ENCODE results near the gene PPM1L.

Gene PPM1L

DNA sequence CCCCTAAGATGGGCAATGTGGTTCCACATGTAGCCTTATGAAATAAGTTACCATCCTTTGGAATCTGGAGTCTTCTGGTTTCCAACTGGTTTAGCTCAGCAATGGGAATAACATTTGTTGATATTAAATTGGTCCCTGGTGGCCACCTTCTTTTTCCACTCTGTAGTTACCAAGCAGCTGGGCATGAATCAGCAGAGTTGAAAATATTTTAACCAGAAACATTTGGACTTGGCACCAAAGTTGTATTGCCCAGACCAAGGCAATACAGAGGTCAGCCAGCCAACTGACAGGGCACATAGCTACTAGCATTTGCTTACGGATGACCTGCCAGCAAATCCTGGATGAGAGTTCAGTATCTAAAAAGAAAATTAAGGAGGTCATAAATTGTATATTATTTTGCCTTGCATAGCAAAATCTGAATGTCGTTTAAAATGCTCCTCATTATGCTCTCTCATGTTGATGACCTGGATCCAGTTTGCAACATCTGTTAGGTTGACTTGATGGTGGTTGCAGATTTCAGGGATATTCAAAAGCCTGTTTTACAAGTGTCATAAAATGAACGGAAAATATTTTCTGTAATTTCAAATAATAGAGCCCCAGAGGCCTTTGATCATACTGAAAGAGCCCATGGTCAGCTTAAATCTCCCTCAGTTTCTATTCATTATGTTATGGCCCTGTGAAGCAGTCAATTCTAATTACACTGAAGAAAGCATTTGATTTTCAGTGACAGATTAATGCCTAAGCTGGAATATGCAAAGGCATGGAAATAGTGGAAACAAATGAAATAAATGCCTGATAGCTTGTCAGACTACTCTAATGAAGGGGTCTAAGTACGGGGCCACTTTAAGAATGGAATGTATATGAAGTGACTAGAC is 54.6 kb downstream of the PPM1L start:
- DNase-seq = no peak

DNA sequence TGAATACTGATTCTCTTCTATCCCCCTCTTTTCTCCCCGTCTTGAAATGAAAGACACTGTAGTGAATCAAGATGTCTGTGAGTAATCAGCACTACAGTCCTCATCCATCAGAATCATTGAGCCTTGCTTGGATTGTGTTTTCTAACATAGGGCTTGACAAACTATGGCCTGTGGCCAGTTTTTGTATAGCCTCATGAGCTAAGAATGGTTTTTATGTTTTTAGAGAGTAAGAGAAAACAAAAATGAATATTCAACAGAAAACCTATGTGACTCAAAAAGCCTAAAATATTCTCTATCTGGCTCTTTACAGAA is 55.2 kb downstream of the PPM1L start:
- no peak for DNase-seq

DNA sequence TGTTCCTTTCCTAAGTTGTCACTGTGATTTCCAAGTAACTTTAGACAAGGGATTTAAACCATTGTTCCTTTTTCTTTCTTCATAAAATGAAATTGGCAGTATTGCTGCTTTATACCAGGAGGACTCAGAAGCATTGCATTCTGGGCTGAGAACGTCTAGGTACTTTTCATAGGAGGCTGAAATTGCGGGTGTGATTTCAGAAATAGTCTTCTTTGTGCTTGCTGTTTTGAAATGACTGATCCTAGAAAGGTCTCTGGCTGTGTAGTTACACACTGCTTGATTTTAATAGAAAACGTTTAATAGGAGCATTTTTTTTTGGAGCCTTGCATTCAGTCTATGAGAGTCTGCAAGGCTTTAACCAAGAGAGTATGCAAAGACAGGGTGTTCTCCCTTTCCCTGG is 56.3 kb downstream of the PPM1L start:
- no peak for DNase-seq

DNA sequence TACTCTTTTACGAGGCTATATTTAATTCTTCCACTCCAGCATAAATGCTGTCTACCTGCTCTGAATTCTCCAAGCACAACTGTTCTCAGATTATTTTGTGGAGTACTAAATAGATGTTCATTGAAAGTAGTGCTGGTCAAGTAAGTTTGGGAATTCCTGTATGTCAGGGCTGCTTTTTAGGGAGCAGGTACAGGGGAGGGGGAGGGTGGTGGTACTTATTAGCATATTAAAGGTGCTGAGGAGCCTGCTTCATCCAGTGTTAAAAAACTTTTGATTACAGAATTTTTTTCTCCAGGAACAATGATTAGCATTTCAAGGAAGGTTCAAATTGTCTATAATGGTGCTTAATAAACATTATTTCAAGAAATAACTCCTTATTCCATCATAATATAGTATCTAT is 59.2 kb downstream of the PPM1L start:
- no peak for DNase-seq

DNA sequence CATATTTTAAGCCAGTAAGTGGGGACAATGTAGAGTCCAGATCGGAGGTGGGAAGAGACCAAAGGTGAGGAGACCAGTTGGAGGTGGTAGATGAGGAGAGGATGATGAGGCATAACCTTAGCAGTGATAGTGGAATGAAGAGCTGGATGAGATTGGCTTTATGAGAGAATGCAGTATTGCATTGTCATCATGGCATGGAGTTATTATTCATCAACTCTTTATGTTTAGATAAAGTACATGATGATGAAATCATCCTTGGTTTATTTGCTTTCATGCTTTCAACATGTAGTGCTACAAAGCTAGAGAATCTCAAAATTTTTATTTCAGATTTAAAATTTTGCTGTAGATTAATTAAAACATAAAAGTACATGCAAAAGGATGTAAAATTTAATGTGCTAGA is 64.0 kb downstream of the PPM1L start:
- DNase-seq = no peak

DNA sequence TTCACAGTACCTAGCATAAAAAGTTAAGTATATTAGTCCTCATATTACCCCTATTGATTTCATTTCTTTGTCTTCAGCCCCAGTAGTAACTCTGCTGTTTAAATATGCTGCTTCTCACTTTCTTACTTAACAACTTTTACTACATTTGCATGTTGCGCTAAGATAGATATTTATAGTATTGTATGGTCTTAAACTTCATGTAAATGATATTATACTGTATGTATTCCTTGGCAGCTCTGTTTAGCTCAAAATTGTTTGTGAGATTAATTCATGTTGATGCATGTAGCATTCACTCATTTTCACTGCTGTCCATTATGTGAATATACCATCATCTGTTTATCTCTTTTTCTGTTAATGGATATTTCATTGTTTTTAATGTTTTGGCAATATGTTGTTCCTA is 64.4 kb downstream of the PPM1L start:
- DNase-seq = no peak

DNA sequence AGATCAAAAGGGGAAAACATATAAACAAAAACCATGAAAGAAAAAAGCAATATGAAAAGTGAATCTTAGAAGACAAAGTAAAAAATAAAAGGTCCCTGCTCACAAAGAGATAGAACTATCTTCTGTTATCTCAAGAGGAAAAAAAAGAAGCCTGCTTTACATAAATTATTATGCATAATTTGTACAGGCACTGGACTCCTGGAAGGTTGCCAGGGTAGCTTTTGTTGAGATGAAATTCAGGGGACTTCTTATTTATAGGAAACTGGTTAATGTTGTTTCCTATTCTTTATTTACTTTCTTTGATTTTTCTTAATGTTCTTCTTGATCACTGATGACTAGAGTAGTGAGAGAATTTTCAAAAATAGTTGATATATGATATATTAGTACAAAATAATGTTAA is 66.9 kb downstream of the PPM1L start:
- no peak for DNase-seq

DNA sequence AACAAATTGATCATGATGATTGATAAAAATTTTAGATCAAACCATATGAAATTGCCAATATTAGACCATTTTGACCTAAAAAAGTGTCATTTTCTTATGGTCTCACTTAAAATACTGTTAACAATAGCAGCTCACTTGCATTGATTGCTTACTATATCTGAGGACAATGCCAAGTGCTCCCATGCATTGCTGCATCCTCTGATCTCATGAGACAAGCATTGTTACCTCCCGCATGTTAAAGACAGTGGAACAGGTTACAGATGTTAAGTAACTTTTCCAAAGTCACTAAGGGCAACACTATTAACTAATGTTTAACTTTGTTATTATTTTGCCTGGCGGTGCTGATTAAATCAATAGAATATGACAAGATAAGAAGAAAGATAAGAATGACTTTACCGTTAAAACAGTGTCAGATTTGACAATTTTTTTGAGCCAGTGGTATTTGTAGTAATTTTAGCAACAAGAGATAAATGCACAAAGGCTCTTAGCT is 69.3 kb downstream of the PPM1L start:
- DNase-seq = no peak

DNA sequence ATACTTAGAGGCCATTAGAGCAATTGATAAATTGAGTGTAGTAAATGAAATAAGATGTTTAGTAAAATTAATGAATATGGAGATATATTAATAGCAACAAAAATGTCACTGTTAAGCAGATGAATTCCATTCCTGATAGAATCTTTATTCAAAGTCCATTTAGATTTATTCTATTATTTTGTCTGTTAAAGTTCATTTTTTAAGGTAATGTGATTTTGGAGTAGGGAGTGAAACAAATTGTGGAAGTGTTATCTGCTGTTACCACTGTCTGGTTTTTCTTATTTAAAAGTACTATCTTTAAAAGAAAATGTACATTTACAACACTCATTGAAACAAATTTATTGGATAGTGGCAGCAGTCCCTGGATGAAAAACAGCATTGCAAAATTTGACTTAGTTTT is 70.4 kb downstream of the PPM1L start:
- no peak for DNase-seq

DNA sequence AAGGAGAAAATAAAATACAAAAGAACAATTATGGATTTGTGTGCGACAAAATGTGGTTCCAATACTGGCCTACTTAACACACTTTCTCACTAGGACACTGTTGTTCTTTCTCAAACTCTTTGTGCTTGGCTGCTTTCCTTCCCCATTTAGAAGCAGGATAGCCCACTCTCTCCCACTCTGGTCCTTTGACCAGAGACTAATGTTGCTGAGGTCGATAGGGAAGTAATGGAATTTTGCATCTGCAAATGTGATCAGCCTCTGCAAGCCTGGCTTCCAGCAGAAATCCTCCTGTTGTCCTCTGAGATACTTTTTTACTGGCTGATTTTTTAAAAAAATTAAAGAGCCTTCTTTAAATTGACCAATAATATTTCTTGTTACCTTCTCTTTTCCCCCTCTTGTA is 71.0 kb downstream of the PPM1L start:
- DNase-seq = no peak

DNA sequence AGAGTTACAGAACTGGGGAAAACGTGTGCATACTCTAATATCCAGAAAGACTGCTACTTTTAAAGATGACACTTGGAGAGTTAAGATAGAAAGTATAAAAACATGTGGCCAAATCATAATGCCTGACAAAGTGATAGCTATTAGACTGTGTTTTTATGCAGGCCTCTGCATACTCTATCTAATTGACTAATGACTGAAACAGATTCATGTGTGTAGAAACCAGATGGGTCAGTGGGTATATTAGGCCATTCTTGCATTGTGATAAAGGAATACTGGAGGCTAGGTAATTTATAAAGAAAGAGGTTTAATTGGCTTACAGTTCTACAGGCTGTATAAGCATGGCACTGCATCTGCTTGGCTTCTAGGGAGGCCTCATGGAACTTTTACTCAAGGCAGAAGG is 71.5 kb downstream of the PPM1L start:
- DNase-seq = no peak

DNA sequence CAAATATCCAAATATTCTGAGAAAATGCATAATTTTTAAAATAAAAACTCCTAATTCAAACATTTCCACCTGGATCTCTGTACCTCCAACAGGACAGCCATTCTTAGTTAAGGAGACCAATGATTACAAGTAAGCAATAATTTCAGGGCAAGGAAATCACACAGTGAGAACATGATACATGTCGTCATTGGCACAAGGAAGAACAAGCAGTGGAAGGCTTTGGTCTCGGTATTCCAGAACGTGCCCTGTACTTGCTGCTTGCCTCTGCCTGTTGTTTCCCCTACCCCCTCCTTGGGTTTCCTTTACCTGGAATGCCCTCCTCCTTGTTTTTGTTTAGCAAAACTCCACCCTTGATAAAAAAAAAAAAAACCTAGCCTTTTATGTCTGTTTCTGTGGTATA is 72.8 kb downstream of the PPM1L start:
- no peak for DNase-seq

DNA sequence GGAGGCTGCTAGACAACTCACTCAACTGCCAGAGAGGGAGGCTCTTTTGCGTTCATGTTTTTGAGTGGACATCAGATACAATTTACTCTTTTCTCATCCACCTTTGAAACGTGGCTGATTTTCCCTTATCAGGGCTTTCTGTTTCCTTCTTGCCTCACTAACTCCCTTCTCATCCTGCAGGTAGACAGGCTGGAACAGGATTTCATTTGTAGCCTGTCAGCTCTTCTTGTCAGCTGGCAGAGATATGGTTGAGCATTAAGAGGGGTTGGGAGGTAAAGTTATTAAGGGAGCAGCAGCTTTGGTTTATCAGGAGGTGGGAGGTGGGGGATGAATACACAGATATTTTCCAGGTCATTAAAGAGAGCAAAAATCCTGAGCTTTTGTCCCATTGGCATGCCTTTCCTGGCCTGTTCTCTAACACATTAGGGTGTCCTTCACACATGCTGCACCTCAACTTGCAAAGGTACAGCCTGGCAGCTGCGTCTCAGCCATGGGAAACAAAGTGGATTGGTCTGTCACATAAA is 73.5 kb downstream of the PPM1L start:
- DNase-seq = no peak

DNA sequence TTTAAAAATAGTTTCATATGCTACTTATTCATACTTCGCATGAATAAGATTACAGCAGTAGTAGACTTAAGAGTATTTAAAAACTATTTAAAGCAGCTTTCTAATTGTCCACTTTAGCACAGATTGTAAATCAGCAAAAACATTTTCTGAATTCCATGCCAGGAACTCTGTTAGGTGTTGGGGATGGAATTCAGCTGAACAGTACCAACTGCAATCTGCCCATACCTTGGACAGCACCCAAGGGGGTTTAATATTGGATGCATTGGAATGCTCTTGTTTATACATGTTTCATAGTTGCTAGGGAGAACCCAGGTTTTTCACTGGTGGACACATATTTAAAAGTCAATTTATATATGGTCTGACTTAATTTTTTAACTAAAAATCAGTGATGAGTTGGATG is 74.8 kb downstream of the PPM1L start:
- no peak for DNase-seq

DNA sequence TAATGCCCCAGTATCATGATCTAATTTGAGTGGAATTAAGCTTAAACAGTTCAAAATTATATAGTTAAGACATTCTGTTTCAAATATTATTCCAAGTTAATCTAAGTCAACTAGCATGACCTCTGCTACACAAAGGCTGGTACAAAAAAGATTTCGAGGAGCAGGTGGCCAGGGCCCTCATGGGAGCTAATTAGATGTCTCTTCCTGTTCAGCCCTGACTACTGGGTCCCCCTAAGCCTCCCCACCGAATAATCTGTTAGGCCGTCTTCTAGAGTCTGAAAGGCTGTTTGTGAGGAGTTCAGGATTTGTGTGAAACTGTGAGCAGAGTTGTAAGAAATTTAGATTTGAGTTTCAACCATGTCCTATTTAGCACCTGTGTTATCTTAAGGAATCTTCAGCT is 75.4 kb downstream of the PPM1L start:
- no peak for DNase-seq

DNA sequence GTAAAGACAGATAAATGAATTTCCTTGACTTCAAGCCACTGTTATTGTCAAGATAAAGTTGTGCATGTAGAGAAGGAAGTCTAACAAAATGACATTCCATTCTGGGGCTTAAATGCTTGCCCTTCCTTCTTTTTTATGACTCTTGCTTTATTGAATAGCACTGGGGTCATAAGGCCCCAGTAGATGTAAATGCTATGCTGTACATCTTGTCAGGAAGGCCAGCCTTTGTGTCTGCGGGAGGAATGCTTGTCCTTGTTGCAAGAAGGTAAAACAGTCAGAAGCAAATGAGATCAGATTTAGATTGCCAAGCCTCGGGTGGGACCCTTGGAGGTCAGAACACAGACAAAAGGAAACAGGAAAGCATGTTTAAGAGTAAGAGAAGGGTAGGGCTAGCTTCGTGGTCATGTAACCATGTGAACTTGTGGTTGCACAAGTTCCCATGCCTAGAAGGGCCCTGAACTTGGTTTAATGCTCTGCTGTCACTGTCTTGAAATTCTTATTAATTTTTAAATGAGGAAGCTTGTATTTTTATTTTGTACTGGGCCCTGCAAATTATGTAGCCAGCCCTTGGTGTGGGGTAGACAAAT is 81.5 kb downstream of the PPM1L start:
- DNase-seq = no peak

DNA sequence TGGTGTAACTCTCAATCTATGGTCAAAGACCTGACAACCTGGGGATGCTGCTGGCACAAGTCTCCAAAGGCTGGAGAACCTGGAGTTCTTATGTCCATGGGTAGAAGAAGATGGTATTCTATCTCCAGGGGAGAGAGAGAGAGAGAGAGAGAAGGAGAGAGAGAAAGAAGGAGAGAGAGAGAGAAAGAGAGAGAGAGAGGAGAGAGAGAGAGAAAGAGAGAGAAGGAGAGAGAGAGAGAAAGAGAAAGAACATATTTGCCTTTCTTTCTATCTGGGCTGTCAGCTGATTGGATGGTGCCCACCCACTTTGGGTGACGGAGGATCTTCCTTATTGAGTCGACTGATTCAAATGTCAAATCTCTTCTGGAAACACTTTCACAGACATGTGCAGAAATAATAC is 84.6 kb downstream of the PPM1L start:
- DNase-seq = no peak

DNA sequence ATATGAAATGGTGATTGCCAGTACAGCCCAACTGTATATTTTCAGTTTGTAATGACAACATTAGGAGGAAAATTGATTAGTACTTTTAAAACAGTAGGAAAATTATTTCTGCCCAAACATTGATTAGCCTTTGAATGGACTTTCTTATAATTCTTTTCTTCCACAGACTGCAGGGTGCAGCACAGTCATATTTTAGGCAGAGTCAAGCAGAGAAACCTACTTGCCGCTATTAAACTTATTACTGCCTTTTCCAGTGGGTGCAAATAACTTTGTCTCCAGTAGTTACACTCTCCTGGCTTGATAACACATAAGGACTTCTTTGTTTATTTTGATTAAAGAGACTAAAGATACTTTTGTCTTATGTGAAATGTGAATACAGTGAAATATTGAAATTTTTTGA is 85.4 kb downstream of the PPM1L start:
- DNase-seq = no peak

DNA sequence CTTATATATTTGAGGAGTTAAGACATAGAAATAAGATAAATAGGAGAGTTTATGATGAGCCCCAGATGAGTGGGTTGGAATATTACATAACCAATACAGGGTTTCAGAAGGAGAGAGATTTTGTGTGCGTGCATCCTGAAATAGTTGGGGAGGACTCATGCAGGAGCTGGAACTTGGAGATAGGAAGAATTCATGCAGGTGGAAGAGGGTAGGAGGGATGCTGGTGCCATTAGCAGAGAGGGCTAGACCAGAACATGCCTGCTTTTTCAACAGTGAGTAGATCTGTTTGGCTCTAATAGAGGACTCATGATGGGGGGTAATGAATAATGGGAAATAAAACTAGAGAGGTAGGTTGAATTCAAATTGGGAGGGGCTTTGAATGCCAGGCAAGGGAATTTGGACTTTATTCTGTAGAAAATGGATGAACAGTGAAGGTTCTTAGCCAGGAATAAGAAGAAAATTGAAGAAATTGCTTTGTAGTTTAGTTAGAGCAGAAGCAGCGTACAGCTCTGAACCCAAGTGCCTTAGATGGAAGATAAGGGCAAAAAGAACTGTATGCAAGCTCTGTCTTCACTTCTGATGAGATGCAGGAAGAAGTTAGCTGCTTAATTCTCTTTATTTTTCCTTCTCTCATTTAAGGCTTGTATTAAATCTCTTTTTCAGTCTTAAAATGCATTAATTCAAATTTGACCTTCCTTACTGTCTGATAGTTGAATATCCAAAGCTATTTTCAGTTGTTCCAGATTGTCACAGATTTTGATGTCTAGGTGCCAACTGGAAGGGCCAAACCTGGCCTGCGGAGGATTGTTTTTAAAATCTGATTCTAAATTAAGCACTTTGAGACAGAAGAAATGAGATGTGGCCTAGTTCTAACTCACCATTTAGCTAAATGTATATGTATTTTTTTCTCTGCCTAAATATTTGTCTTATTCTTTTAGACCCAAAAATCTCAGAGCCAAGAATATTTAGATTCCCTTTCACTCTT is 86.3 kb downstream of the PPM1L start:
- no peak for DNase-seq

DNA sequence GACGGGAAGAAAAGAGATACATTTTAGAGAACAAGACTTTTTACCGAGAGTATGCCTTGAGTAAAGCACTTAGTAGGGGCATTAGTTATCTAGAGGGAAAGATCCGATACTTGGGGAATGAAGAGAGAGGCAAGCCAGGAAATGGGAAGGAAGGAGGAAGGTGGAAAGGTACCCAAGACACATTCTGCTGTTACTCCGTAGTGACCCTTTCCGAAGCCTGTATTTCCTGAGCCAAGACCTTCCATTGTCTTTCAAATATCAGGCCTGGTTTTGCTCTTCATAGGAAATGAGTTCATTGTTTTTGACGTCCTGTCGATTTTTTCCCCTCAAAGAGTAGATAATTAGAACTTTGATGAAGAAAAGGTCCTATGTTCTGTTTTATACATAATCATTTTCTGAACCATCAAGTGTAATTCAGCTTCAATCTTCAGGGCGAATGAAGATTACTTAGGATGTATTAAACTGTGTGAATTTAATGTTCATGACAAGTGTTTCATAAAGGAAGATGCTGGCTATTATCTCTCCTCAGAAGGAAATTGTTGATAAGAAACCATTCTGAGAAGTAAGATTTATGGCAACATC is 95.7 kb downstream of the PPM1L start:
- DNase-seq = no peak

DNA sequence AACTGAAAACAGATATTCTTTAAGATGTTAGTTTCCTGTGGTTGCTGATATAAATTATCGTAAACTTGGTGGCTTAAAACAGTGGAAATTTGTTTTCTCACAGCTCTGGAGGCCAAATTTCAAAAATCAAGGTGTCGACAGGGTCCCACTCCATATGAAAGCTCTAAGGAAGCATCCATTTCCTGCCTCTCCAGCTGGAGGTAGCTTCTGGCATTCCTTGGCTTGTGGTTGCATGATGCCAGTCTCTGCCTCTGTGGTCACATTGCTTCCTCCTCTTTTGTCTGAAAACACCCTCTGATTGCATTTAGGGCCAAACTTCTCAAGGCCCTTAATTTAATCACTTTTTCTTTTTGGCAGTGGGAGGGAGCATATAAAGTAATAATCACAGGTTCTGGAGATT is 96.8 kb downstream of the PPM1L start:
- no peak for DNase-seq

DNA sequence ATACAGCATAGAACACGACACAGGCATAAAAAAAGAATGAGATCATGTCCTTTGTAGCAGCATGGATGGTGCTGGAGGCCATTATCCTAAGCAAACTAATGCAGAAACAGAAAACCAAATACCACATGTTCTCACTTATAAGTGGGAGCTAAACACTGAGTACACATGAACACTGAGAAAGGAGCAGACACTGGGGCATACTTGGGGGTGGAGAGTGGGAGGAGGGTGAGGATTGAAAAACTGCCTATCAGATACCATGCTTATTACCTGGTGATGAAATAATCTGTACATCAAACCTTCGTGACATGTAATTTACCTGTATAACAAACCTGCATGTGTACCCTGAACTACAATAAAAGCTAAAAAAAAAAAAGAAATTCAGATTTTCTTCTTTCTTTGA is 100.4 kb downstream of the PPM1L start:
- DNase-seq = no peak

DNA sequence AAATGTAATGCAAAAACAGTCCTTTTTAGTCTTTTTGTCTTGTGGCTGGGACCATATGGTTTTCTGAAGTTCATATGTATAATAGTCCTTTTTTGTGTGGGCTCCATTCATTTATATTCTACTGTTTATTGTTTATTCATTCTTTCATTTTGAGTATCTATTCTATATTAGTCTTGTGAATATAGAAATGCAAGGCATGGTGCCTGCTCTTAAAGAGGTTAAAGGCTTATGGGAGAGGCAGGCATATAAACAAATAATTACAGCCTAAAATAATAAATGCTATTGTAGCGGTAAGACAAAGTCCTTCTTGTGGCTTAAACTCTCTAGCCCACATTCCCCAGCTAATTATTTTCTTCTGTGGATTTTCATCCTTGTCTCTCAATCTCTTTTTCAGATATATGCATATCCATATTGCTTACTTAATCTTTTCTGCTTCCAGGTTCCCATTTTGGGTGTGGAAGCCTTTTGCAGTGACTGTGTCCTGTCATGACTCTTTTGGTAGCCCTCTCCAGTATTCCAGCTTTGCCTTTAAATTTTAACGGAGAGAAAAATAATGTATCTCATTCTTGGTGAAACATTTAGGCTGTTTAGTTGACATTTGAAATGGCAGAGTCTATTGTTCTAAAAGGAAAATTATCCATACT is 101.6 kb downstream of the PPM1L start:
- no peak for DNase-seq
